GM21717 (cell line): ENCODE data around the gene PRKCZ.

Experiments
- ATAC-seq: cut with Tn5 transposase; IDR thresholded peaks from one replicate; pipeline ENCODE4 v1.9.1; 2021; ENCODE audit warnings: mild to moderate bottlenecking, moderate library complexity; ENCODE audit not compliant: unreplicated experiment

PRKCZ gene

GRCh38 chr1:2044510-2045319 lies 5.5 kb upstream of the PRKCZ start:
- no peak for ATAC-seq

GRCh38 chr1:2045468-2046173 lies 4.6 kb upstream of the PRKCZ start:
- no peak for ATAC-seq

GRCh38 chr1:2046174-2046917 lies 3.9 kb upstream of the PRKCZ start:
- no peak for ATAC-seq

- ATAC-seq, result no peak
Observed at GRCh38 chr1:2046953-2047748, 3.1 kb upstream of the PRKCZ start.

GRCh38 chr1:2047749-2048729 lies 2.2 kb upstream of the PRKCZ start:
- no peak for ATAC-seq

- no peak for ATAC-seq
Observed at GRCh38 chr1:2049225-2049717, 940 bp upstream of the PRKCZ start.

GRCh38 chr1:2050461-2050792 lies 216 bp downstream of the PRKCZ start:
- no peak for ATAC-seq

GRCh38 chr1:2050793-2051682 lies 827 bp downstream of the PRKCZ start:
- no peak for ATAC-seq

- no peak for ATAC-seq
Observed at GRCh38 chr1:2052054-2052679, 2.0 kb downstream of the PRKCZ start.

- no peak for ATAC-seq
Observed at GRCh38 chr1:2052756-2053155, 2.5 kb downstream of the PRKCZ start.

- no peak for ATAC-seq
Observed at GRCh38 chr1:2053217-2053616, 3.0 kb downstream of the PRKCZ start.

- ATAC-seq, result no peak
Observed at GRCh38 chr1:2053784-2054376, 3.7 kb downstream of the PRKCZ start.

- ATAC-seq, result no peak
Observed at GRCh38 chr1:2054560-2054959, 4.3 kb downstream of the PRKCZ start.

- ATAC-seq, result no peak
Observed at GRCh38 chr1:2055911-2056575, 5.8 kb downstream of the PRKCZ start.

GRCh38 chr1:2056955-2057590 lies 6.9 kb downstream of the PRKCZ start:
- ATAC-seq, result no peak

GRCh38 chr1:2059290-2059953 lies 9.2 kb downstream of the PRKCZ start:
- no peak for ATAC-seq
